MCF 10A (cell line): ENCODE measurements around the gene ID3. TPM values are rescaled to one million over a fixed set of nuclear protein-coding genes. Genes with fewer than 3 reads are reported as not detected.

Source experiments
- BruUV-seq: library from RNA; stranded (reverse); fragments of 400-500 nt; replicated peaks from 2 replicates; lab custom pipeline; 2021; lab: Mats Ljungman, UMichigan
- CTCF ChIA-PET: fragments of 300-600 bp; sonication (Branson Sonifier 250); formaldehyde crosslinking; extraction: SDS; loops from one replicate; lab custom pipeline; 2021; ENCODE audit warnings: antibody characterized with exemption, inconsistent platforms; lab: Yijun Ruan, JAX
- POLR2A ChIA-PET: fragments of 300-600, 350-650 bp; sonication (Branson Sonifier 250); formaldehyde crosslinking; extraction: SDS; loops from one replicate; lab custom pipeline; 2020; ENCODE audit warnings: antibody characterized with exemption, inconsistent platforms; lab: Yijun Ruan, JAX
- DNase-seq: peaks from one replicate; pipeline ENCODE4 v3.0.0-alpha.2; 2018; ENCODE audit not compliant: unreplicated experiment
- H3K27ac Mint-ChIP-seq: one replicate; pipeline ENCODE4 v1.8.0; 2022; ENCODE audit warnings: mild to moderate bottlenecking, low read depth, mixed read lengths; ENCODE audit not compliant: unreplicated experiment
- H3K27me3 Mint-ChIP-seq: one replicate; pipeline ENCODE4 v1.8.0; 2022; ENCODE audit warnings: mixed read lengths; ENCODE audit not compliant: insufficient read depth, unreplicated experiment
- H3K36me3 Mint-ChIP-seq: one replicate; pipeline ENCODE4 v1.8.0; 2022; ENCODE audit warnings: mild to moderate bottlenecking, moderate library complexity, mixed read lengths; ENCODE audit not compliant: insufficient read depth, unreplicated experiment
- H3K4me1 Mint-ChIP-seq: one replicate; pipeline ENCODE4 v1.8.0; 2022; ENCODE audit warnings: mixed read lengths; ENCODE audit not compliant: insufficient read depth, unreplicated experiment
- H3K4me3 Mint-ChIP-seq: one replicate; pipeline ENCODE4 v1.8.0; 2022; ENCODE audit warnings: mild to moderate bottlenecking, moderate library complexity, mixed read lengths; ENCODE audit not compliant: unreplicated experiment
- H3K9me3 Mint-ChIP-seq: one replicate; pipeline ENCODE4 v1.8.0; 2022; ENCODE audit warnings: mixed read lengths; ENCODE audit not compliant: unreplicated experiment
- intact Hi-C: fragments of 100-400 bp; cut with micrococcal nuclease; formaldehyde crosslinking; loops from 2 replicates; pipeline ENCODE4 v1.14.1; 2022
- total RNA-seq: library from RNA; stranded (reverse); gene quantifications from 2 replicates; pipeline ENCODE4 v1.2.3, GENCODE V29; 2022
- TF ChIP-seq, protein P1 (sequence below): fragments of 200-600 bp; IDR thresholded peaks from one replicate; pipeline ENCODE4 v1.8.0; 2022; ENCODE audit warnings: antibody characterized with exemption, mild to moderate bottlenecking; ENCODE audit not compliant: unreplicated experiment

ID3 gene
- total RNA-seq, 1 experiment from 2014 or later, result 34.8 TPM

GRCh38 chr1:23530087-23530746, 29.1 kb downstream of the ID3 start:
- no TSS peak for BruUV-seq
- Mint-ChIP-seq H3K9me3 (no peaks in the 10 kb centered on the region), H3K27ac (no peak overlapping the region), H3K36me3 (peaks cover 11% of the 10 kb centered on the region), H3K27me3 (no peaks in the 10 kb centered on the region), H3K4me1 (peaks cover 29% of the 10 kb centered on the region), H3K4me3 (peak overlapping the region; percentile 75)
- ChIA-PET POLR2A (interaction anchor here (0.6 to 2.3 kb wide), 6 partner anchors 10 to 238 kb away, joined by 3 to 7 read pairs (median 4); no protein-coding TSS in a partner anchor), CTCF (interaction anchor here (0.6 to 2.8 kb wide), 2 partner anchors 10 to 33 kb away, joined by 5 to 19 read pairs; no protein-coding TSS in a partner anchor)
- TF ChIP-seq, protein P1, sequence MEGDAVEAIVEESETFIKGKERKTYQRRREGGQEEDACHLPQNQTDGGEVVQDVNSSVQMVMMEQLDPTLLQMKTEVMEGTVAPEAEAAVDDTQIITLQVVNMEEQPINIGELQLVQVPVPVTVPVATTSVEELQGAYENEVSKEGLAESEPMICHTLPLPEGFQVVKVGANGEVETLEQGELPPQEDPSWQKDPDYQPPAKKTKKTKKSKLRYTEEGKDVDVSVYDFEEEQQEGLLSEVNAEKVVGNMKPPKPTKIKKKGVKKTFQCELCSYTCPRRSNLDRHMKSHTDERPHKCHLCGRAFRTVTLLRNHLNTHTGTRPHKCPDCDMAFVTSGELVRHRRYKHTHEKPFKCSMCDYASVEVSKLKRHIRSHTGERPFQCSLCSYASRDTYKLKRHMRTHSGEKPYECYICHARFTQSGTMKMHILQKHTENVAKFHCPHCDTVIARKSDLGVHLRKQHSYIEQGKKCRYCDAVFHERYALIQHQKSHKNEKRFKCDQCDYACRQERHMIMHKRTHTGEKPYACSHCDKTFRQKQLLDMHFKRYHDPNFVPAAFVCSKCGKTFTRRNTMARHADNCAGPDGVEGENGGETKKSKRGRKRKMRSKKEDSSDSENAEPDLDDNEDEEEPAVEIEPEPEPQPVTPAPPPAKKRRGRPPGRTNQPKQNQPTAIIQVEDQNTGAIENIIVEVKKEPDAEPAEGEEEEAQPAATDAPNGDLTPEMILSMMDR, result no peak
- peak; percentile 25 for DNase-seq
- intact Hi-C loops, result loop anchor here (10.0 kb wide), 1 partner anchor 435 kb away; no protein-coding TSS in a partner anchor

- no peaks in the 10 kb centered on the region for H3K27me3 Mint-ChIP-seq
- no TSS peak for BruUV-seq
- TF ChIP-seq, protein P1, result no peak
- H3K27ac Mint-ChIP-seq, result no peak overlapping the region
- no peaks in the 10 kb centered on the region for H3K9me3 Mint-ChIP-seq
- POLR2A ChIA-PET, result interaction anchor here (0.6 to 2.3 kb wide), 13 partner anchors 9 to 256 kb away, joined by 3 to 8 read pairs (median 4); partner anchors contain the start of gene HNRNPR
- DNase-seq, result peak; percentile 35
- intact Hi-C loops, result loop anchor here (10.0 kb wide), 1 partner anchor 435 kb away; no protein-coding TSS in a partner anchor
- CTCF ChIA-PET, result interaction anchor here (0.6 to 2.8 kb wide), 6 partner anchors 10 to 771 kb away, joined by 3 to 19 read pairs (median 6); no protein-coding TSS in a partner anchor
- H3K4me3 Mint-ChIP-seq, result peak overlapping the region; percentile 75
- H3K36me3 Mint-ChIP-seq, result peaks cover 11% of the 10 kb centered on the region
- H3K4me1 Mint-ChIP-seq, result peaks cover 29% of the 10 kb centered on the region
Observed at GRCh38 chr1:23529146-23530086, 29.9 kb downstream of the ID3 start.

GRCh38 chr1:23528250-23528978, 30.9 kb downstream of the ID3 start:
- Mint-ChIP-seq H3K9me3 (no peaks in the 10 kb centered on the region), H3K27ac (no peak overlapping the region), H3K4me3 (peak overlapping the region; percentile 38), H3K4me1 (peaks cover 29% of the 10 kb centered on the region), H3K36me3 (peaks cover 11% of the 10 kb centered on the region), H3K27me3 (no peaks in the 10 kb centered on the region)
- ChIA-PET CTCF (interaction anchor here (0.6 to 2.8 kb wide), 11 partner anchors 10 to 488 kb away, joined by 3 to 19 read pairs (median 6); no protein-coding TSS in a partner anchor), POLR2A (interaction anchor here (0.6 to 1.9 kb wide), 16 partner anchors 8 to 572 kb away, joined by 3 to 8 read pairs (median 4); partner anchors contain the start of genes ASAP3, HNRNPR, RPL11 and ZNF436)
- BruUV-seq, result no TSS peak
- peak; percentile 97 for DNase-seq
- TF ChIP-seq, protein P1, result no peak
- intact Hi-C loops, result no loop called here
